ENCODE measurements around the gene GMPR.

GRCh38 chr6:16230953-16231352, 7.4 kb upstream of the GMPR start:
- TF ChIP-seq EP300 (IDR thresholded peaks at IDR 0.05) = no peak
- TF ChIP-seq, protein P1, sequence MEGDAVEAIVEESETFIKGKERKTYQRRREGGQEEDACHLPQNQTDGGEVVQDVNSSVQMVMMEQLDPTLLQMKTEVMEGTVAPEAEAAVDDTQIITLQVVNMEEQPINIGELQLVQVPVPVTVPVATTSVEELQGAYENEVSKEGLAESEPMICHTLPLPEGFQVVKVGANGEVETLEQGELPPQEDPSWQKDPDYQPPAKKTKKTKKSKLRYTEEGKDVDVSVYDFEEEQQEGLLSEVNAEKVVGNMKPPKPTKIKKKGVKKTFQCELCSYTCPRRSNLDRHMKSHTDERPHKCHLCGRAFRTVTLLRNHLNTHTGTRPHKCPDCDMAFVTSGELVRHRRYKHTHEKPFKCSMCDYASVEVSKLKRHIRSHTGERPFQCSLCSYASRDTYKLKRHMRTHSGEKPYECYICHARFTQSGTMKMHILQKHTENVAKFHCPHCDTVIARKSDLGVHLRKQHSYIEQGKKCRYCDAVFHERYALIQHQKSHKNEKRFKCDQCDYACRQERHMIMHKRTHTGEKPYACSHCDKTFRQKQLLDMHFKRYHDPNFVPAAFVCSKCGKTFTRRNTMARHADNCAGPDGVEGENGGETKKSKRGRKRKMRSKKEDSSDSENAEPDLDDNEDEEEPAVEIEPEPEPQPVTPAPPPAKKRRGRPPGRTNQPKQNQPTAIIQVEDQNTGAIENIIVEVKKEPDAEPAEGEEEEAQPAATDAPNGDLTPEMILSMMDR (IDR thresholded peaks at IDR 0.05) = no peak
